Fibroblast of peridontal ligament (primary cell): Measurements from ENCODE around the gene PRPF19.

ENCODE experiments used
- DNase-seq: peaks from one replicate; pipeline ENCODE4 v3.0.0-alpha.2; 2010; ENCODE audit errors: extremely low read depth

PRPF19 gene

GRCh38 chr11:60874421-60875365 lies 31.7 kb downstream of the PRPF19 start:
- DNase-seq, result no peak

- DNase-seq, result no peak
Observed at GRCh38 chr11:60873533-60873932, 32.9 kb downstream of the PRPF19 start.

- peak; percentile 48 for DNase-seq
Observed at GRCh38 chr11:60872961-60873524, 33.3 kb downstream of the PRPF19 start.

- peak; percentile 89 for DNase-seq
Observed at GRCh38 chr11:60872124-60872960, 34.0 kb downstream of the PRPF19 start.

- DNase-seq, result peak; percentile 47
Observed at GRCh38 chr11:60871378-60872061, 34.9 kb downstream of the PRPF19 start.

- DNase-seq, result no peak
Observed at GRCh38 chr11:60870733-60871377, 35.5 kb downstream of the PRPF19 start.

- no peak for DNase-seq
Observed at GRCh38 chr11:60870276-60870675, 36.1 kb downstream of the PRPF19 start.

- DNase-seq, result no peak
Observed at GRCh38 chr11:60869451-60869825, 36.9 kb downstream of the PRPF19 start.

- DNase-seq, result no peak
Observed at GRCh38 chr11:60868682-60869450, 37.5 kb downstream of the PRPF19 start.

GRCh38 chr11:60867871-60868681 lies 38.3 kb downstream of the PRPF19 start:
- no peak for DNase-seq

- no peak for DNase-seq
Observed at GRCh38 chr11:60866911-60867870, 39.2 kb downstream of the PRPF19 start, which contains the start of gene ZP1. Gene ZP1 (plus strand): TSS chr11:60867542. CDS start chr11:60867562, 20 bp downstream.

GRCh38 chr11:60864856-60865513 lies 41.4 kb downstream of the PRPF19 start:
- no peak for DNase-seq

- DNase-seq, result no peak
Observed at GRCh38 chr11:60863550-60864521, 42.5 kb downstream of the PRPF19 start.

GRCh38 chr11:60862171-60862570 lies 44.2 kb downstream of the PRPF19 start:
- no peak for DNase-seq

- DNase-seq, result peak; percentile 84
Observed at GRCh38 chr11:60860943-60861342, 45.4 kb downstream of the PRPF19 start.

- DNase-seq, result no peak
Observed at GRCh38 chr11:60859616-60860250, 46.7 kb downstream of the PRPF19 start.
